AG04450 (cell line): ENCODE measurements around the gene SCNN1A. TPM values are rescaled to one million over a fixed set of nuclear protein-coding genes. Genes with fewer than 3 reads are reported as not detected.
"Not testable (repeated sequence)": the region's sequence is repeated elsewhere in the genome, so short reads cannot be mapped to it uniquely, and the experiment has no call there.

Experiments
- CTCF ChIA-PET: fragments of 300-600, 350-600 bp; formaldehyde crosslinking; extraction: SDS; loops from one replicate; lab custom pipeline; 2022; ENCODE audit warnings: antibody characterized with exemption, inconsistent platforms; lab: Charles Lee
- POLR2A ChIA-PET: fragments of 350-600 bp; formaldehyde crosslinking; extraction: SDS; loops from one replicate; lab custom pipeline; 2021; ENCODE audit warnings: antibody characterized with exemption, inconsistent platforms; lab: Yijun Ruan, JAX
- DNase-seq: peaks from one replicate; pipeline ENCODE4 v3.0.0-alpha.2; 2011; ENCODE audit warnings: low read depth, low spot score
- H3K27ac ChIP-seq: one replicate; pipeline ENCODE4 v1.5.1; 2012; ENCODE audit warnings: low read depth, low read length, control low read depth
- H3K27me3 ChIP-seq: one replicate; pipeline ENCODE4 v1.6.0; 2012; ENCODE audit warnings: low read length; ENCODE audit not compliant: control insufficient read depth, insufficient read depth
- H3K4me3 ChIP-seq: 2 replicates; pipeline ENCODE4 v1.5.1; 2011; ENCODE audit warnings: mild to moderate bottlenecking, low read depth, low read length, control low read depth
- H3K9me3 ChIP-seq: 2 replicates; pipeline ENCODE4 v1.5.1; 2012; ENCODE audit warnings: low read length; ENCODE audit not compliant: control insufficient read depth, insufficient read depth
- polyA plus RNA-seq: library from polyadenylated mRNA; depleted of rRNA; stranded (reverse); fragments of >200 nt; gene quantifications from 2 replicates; pipeline ENCODE4 v1.2.3, GENCODE V29; 2011
- TF ChIP-seq, protein P1 (sequence below): IDR thresholded peaks from 2 replicates; pipeline ENCODE4 v1.5.1; 2011; ENCODE audit warnings: low read depth, low read length, control low read depth, inconsistent platforms

The SCNN1A gene
- polyA plus RNA-seq, 1 experiment: 0.26 TPM

DNA sequence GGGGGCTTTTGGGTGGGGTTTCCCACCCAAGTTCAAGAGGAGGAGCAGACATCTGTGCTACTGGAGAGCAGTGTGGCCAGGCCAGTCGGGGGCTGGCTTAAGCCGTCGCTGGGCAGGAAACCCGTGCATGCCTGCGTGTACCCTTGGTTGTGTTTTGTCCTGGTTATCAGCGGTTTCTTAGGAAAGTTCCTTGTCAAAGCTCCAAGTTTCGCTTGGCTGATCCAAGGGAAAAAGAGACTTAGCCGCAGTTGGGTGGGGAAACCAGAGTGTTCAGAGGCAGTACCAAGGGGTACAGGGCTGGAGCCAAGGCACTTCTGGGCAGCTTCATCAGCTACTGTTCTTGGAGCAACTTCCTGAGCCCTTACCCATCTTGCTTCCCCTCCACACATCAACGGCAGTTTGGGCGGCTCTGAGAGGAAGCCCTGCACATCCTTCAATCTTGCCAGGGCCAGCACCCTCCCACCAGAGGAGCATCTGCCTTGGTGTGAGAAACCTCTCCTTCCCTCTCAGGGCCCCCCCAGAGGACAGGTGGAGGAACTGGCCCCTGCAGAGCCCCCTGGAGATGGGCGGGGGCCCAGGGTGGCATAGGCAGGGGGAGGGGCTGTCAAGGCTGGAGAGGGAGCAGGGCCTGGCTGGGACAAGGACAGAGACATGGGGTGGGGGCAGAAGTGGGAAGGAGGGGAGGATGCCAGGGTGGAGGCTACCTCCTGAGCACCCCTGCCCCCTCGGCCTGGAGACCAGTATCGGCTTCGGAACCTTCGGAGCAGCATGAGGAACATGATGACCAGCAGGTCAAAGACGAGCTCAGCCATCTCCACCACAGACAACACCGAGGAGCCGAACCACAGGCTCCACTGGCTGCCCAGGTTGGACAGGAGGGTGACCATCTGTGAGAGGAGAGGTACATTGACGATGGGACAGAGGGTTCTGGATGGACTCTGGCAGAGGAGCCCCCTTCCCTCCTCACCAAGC lies 27.7 kb downstream of the SCNN1A start:
- DNase-seq: no peak
- TF ChIP-seq, protein P1, sequence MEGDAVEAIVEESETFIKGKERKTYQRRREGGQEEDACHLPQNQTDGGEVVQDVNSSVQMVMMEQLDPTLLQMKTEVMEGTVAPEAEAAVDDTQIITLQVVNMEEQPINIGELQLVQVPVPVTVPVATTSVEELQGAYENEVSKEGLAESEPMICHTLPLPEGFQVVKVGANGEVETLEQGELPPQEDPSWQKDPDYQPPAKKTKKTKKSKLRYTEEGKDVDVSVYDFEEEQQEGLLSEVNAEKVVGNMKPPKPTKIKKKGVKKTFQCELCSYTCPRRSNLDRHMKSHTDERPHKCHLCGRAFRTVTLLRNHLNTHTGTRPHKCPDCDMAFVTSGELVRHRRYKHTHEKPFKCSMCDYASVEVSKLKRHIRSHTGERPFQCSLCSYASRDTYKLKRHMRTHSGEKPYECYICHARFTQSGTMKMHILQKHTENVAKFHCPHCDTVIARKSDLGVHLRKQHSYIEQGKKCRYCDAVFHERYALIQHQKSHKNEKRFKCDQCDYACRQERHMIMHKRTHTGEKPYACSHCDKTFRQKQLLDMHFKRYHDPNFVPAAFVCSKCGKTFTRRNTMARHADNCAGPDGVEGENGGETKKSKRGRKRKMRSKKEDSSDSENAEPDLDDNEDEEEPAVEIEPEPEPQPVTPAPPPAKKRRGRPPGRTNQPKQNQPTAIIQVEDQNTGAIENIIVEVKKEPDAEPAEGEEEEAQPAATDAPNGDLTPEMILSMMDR: no peak
- POLR2A ChIA-PET: interaction anchor here (0.7 kb wide), 1 partner anchor 15 kb away, joined by 3 read pairs; no protein-coding TSS in a partner anchor
- Histone ChIP-seq H3K27ac (no peak overlapping the region), H3K27me3 (no peaks in the 10 kb centered on the region), H3K4me3 (no peak overlapping the region), H3K9me3 (peaks cover 3% of the 10 kb centered on the region; the same call in 1 of the 2 replicates)
- CTCF ChIA-PET: interaction anchor here (0.5 kb wide), 1 partner anchor 357 kb away, joined by 3 read pairs; no protein-coding TSS in a partner anchor

GRCh38 chr12:6346942-6347341 lies 28.4 kb downstream of the SCNN1A start:
- Histone ChIP-seq H3K27ac (no peak overlapping the region), H3K27me3 (no peaks in the 10 kb centered on the region), H3K4me3 (no peak overlapping the region), H3K9me3 (peaks cover 3% of the 10 kb centered on the region; the same call in 1 of the 2 replicates)
- ChIA-PET CTCF (no interaction called here), POLR2A (interaction anchor here (0.7 kb wide), 1 partner anchor 14 kb away, joined by 3 read pairs; no protein-coding TSS in a partner anchor)
- no peak for DNase-seq
- TF ChIP-seq, protein P1: no peak

GRCh38 chr12:6346235-6346832 lies 29.0 kb downstream of the SCNN1A start:
- CTCF ChIA-PET: interaction anchor here (0.9 kb wide), 1 partner anchor 31 kb away, joined by 3 read pairs; no protein-coding TSS in a partner anchor
- TF ChIP-seq, protein P1: no peak
- Histone ChIP-seq H3K27ac (no peak overlapping the region), H3K9me3 (peaks cover 7% of the 10 kb centered on the region; the same call in 1 of the 2 replicates), H3K4me3 (no peak overlapping the region), H3K27me3 (no peaks in the 10 kb centered on the region)
- no peak for DNase-seq
- POLR2A ChIA-PET: interaction anchor here (1.2 to 2.7 kb wide), 3 partner anchors 11 to 124 kb away, joined by 6 to 19 read pairs (median 7); partner anchors contain the start of genes LTBR and VAMP1

- no peak overlapping the region for H3K4me3 ChIP-seq
- peaks cover 7% of the 10 kb centered on the region; the same call in 1 of the 2 replicates for H3K9me3 ChIP-seq
- H3K27me3 ChIP-seq: no peaks in the 10 kb centered on the region
- CTCF ChIA-PET: interaction anchor here (0.7 to 0.9 kb wide), 2 partner anchors 22 to 32 kb away, joined by 3 read pairs; no protein-coding TSS in a partner anchor
- POLR2A ChIA-PET: interaction anchor here (0.9 to 2.7 kb wide), 4 partner anchors 10 to 125 kb away, joined by 4 to 19 read pairs (median 6); partner anchors contain the start of genes LTBR and VAMP1
- H3K27ac ChIP-seq: peak overlapping the region; percentile 11
- peak; percentile 81 for DNase-seq
- TF ChIP-seq, protein P1: no peak
Observed at GRCh38 chr12:6345319-6346091, 29.9 kb downstream of the SCNN1A start.

DNA sequence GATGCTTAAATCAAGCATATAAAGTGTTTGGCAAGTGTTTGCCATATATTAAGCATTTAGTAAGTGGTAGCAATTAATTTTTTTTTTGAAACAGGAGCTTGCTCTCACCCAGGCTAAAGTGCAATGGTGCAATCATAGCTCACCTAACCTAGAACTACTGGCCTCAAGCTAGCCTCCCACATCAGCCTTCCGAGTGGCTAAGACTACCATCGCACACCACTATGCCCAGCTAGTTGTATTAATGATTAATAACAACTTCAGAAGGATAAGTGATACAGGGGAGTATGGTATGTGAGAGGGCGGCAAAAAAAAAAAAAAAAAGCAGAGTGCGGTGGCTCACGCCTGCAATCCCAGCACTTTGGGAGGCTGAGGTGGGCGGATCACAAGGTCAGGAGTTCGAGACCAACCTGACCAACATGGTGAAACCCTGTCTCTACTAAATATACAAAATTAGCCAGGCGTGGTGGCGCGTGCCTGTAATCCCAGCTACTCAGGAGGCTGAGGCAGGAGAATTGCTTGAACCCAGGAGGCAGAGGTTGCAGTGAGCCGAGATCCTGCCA lies 31.2 kb downstream of the SCNN1A start:
- ChIA-PET POLR2A (interaction anchor here (0.9 to 2.7 kb wide), 2 partner anchors 8 to 190 kb away, joined by 6 to 19 read pairs; partner anchors contain the start of gene GAPDH), CTCF (interaction anchor here (0.9 to 1.5 kb wide), 2 partner anchors 20 to 121 kb away, joined by 4 to 7 read pairs; no protein-coding TSS in a partner anchor)

More for the DNA sequence above, 31.2 kb downstream of the SCNN1A start:
- H3K9me3 ChIP-seq, H3K27ac ChIP-seq, DNase-seq, H3K27me3 ChIP-seq, H3K4me3 ChIP-seq: not testable (repeated sequence)
